PC-3 (cell line): ENCODE data around the gene SLC35D2.

Source experiments
- CTCF ChIP-seq: fragments of 300-600 bp; sonication (generic); conservative IDR thresholded peaks from 2 replicates; pipeline ENCODE4 v1.5.1; 2017; ENCODE audit warnings: antibody characterized with exemption, low read depth, mild to moderate bottlenecking, low read length
- EZH2phosphoT487 ChIP-seq: fragments of 300-600 bp; sonication (generic); IDR thresholded peaks from 2 replicates; pipeline ENCODE4 v1.6.1; 2018; ENCODE audit warnings: mild to moderate bottlenecking, antibody characterized with exemption, low read length, borderline replicate concordance

GRCh38 chr9:96394832-96395496 is 11.5 kb upstream of the SLC35D2 start:
- TF ChIP-seq CTCF (no peak), EZH2phosphoT487 (no peak)
